HG02642 (cell line): ENCODE data around the gene VWA5A.

ENCODE experiments used
- ATAC-seq: cut with Tn5 transposase; IDR thresholded peaks from one replicate; pipeline ENCODE4 v1.9.1; 2021; ENCODE audit warnings: mild to moderate bottlenecking; ENCODE audit not compliant: unreplicated experiment, poor library complexity

VWA5A gene, protein sequence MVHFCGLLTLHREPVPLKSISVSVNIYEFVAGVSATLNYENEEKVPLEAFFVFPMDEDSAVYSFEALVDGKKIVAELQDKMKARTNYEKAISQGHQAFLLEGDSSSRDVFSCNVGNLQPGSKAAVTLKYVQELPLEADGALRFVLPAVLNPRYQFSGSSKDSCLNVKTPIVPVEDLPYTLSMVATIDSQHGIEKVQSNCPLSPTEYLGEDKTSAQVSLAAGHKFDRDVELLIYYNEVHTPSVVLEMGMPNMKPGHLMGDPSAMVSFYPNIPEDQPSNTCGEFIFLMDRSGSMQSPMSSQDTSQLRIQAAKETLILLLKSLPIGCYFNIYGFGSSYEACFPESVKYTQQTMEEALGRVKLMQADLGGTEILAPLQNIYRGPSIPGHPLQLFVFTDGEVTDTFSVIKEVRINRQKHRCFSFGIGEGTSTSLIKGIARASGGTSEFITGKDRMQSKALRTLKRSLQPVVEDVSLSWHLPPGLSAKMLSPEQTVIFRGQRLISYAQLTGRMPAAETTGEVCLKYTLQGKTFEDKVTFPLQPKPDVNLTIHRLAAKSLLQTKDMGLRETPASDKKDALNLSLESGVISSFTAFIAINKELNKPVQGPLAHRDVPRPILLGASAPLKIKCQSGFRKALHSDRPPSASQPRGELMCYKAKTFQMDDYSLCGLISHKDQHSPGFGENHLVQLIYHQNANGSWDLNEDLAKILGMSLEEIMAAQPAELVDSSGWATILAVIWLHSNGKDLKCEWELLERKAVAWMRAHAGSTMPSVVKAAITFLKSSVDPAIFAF

DNA sequence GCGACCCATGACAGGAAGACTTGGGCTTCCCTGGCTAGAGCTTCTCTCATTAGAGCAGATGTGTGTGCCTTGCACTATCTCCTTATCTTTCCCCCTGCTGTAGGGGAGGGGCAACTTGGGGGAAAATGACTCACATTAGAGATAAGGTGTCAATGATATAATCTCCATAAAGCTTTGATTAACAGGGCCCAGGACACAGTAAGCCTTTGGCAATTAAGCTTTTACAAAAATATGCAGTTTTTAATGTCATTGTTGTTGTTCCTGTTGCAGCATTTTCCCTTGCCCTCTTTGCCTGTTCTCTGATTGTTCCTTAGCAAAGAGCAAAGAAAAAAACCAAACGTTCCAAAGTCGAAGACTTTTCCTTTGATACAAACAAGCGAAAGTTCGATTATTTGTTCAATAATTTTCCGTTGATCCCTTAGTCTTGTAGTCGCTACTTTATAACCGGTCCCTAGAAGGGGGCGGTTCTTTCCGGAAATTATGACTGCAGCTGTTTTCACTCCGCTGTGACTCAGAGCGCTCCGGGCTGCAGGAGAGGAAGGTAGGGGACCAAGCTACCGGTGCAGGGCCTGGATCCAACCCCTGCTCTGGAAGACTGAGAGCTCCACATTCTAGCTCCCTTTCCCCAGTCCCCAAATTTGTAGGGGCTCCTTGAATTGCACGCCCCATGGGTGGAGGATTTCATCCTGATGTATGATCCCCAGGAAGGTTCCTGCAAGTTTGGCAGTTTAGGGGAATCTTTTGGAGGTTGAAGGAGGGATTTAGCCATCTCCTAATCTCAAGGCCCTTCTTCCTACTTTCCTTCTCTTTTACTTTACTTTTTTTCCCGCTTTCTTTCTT is at the start of gene VWA5A:
VWA5A (plus strand) TSS at position 509 of the 840 bp plus-strand sequence. CDS start 2,062 bp downstream, outside the sequence.
- peak; percentile 100 for ATAC-seq

DNA sequence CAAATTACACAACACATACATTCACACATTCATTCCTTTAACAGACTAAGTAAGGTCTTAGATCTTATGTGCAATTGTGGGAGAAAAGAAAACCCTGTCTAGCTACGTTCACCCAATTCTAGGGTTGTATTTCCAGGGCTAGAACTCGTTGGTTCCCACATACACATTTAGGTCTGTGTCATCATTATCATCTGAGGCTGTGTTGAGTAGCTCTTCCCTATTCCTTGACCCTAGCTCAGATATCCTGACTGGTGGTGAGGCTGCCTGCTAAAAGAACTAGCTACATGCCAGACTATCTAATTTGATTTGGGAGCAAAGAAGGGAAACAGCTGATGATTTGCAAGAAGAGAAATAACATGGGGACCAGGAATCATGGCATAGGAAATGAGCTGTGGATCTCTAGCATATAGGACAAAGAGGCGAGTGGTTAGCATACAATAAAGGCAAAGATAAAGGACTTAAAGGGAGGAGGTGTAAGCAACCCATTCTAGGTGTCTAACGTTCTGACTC is 46.6 kb upstream of the VWA5A start:
- no peak for ATAC-seq

DNA sequence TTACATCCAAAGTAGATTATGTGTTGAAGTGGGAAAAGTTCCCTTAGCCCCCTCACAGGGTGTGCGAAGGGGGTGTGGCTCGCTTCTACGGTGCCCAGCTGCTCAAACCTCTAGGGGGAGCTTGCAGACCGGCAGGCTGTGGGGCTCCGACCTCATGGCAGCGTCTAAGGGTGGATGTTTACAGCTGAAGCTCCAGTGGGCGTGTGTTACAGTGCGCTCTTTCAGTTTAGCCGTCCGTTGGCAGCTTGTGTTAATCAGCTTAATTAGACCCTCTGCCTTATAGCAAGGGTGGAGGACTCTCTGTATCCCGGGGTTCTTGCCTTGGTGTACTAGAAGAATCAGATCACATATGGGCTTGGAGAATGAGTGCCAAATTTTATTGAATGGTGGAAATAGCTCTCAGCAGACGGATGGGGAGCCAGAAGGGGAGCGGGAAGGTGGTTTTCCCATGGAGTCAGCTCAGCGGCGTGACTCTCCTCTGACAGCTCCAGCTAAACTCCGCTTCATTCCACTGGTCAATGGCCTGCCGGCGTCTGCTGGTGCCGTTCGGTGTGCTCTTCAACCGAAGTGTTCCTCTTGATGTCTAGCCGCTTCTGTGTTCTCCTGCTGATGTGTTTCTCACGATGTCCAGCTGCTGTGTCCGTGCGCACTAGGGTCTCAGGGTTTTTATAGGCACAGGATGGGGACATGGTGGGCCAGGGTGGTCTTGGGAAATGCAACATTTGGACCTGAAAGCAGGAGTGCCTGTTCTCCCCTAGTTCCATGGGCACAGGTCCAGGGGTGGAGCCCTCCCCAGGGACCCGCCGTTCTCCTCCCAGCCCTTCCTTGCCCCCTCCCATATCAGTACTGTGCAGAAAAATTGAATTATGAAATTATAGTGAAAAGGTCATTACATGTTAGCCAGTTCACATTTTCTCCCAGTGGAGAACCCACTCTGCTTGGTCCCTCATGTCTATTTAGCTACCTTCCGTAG is 45.5 kb upstream of the VWA5A start:
- ATAC-seq, result peak; percentile 89

DNA sequence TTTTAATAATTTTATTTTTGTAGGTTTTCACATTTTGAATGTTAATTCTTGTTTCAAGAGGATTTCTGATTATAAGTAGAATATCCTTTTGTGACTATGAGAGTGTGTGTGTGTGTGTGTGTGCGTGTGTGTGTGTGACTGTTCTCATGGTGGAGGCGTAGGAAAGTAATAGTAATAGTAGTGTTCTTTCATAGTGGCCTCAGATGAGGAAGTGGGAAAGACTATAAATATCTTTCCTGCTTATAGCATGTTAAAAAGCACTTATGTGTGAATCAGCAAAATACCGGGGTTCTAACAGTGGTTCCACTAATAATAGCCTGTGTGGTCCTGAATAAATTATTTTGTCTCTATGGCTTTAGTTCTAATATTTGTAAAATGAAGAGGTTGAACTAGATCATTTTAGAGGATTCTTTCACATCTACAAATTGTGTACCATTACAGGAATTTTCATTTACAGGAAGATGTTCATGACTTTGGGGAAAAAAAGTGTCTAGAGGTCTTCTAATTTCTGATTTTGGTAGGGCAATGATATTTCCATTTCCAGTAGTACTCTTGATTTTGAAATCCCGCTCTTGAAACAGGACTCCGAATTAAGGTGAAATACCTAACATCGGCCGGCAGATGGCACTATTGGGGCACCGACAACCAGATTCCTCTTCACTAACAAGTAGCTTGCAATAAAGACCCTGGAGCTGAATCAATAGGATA is 44.2 kb upstream of the VWA5A start:
- ATAC-seq, result peak; percentile 78

DNA sequence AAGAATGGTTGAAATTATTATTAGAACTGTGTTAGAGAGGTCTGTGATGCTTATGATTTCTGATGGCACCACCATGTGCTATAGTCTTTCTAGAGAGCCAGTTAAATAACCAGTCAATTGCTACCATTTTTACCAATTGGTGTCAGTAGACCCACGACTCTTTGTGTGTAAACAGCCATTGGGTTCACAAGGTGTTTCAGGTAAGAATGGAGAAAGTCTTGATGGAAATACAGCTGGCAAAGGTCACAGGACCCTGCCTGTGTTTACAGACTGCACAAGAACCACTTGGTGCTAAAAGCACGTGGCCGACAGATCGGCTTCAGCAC is 43.7 kb upstream of the VWA5A start:
- no peak for ATAC-seq

- ATAC-seq, result no peak
These were observed 43.1 kb upstream of the VWA5A start for GRCh38 chr11:124072147-124072546.

DNA sequence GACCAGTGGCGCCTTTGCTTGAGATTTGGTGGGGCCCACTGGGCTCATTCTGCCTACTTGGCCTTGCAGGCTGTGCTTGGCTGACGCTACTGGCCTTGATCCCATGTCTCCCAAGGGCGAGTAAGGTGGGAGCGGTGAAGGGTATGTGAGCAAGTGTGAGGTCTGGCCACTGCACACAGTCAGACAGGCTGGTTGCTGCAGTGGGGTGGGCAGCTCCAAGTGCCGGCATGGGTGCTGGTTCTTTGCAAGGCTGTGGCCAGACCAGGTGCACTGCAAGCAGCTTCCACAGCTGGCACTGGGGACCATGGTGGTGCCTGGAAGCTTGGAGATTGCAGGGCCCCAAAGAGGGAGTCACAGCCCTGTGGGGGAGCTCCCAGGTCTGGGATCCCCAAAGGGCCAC is 40.7 kb upstream of the VWA5A start:
- no peak for ATAC-seq

- no peak for ATAC-seq
These were observed 39.8 kb upstream of the VWA5A start for GRCh38 chr11:124075492-124075840.

GRCh38 chr11:124075841-124076651 is 39.2 kb upstream of the VWA5A start:
- ATAC-seq, result peak; percentile 78

DNA sequence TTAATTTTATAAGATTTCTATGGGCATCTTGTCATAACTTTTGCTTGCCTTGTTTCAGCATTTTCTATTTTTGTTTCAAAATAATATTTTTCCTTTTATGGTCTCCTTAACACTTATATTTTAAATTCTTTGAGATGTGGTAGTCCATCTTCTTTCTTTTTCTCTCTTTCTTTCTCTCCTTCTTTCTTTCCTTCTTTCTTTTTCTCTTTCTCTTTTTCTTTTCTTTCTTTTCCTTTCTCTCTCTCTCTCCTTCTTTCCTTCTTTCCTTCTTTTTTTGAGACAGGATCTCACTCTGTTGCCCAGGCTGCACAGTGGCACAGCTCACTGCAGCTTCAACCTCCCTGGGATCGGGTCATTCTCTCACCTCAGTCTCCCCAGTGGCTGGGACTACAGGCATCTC is 38.0 kb upstream of the VWA5A start:
- ATAC-seq, result no peak

- no peak for ATAC-seq
These were observed 36.7 kb upstream of the VWA5A start for GRCh38 chr11:124078591-124078990.

- ATAC-seq, result no peak
These were observed 35.5 kb upstream of the VWA5A start for GRCh38 chr11:124079631-124080326.

- no peak for ATAC-seq
These were observed 34.8 kb upstream of the VWA5A start for GRCh38 chr11:124080327-124081001.

DNA sequence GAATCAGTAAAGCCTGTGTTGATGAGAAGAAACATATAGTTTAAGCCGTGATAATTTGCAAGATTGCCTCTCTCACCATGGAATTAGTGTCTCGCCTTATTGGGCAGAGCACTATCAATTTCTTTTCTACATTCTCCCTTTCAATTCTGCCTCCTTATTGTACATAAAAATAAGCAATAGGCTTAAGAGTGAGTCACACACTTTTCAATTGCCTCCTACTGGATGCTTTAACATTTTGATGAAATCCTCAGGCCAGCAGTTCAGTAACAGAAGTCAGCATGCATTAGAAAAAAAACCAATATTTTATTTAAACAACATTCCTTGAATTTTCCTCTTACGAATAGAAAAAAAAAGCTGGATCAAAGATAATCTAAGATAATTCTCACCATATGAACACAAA is 33.8 kb upstream of the VWA5A start:
- ATAC-seq, result no peak

- no peak for ATAC-seq
These were observed 32.9 kb upstream of the VWA5A start for GRCh38 chr11:124082371-124082770.

GRCh38 chr11:124085583-124085982 is 29.7 kb upstream of the VWA5A start:
- ATAC-seq, result no peak
